Nephron (organoid): ENCODE data around the gene CAMTA1.
"Not testable (repeated sequence)": the region's sequence is repeated elsewhere in the genome, so short reads cannot be mapped to it uniquely, and the experiment has no call there.

Source experiments
- H3K27ac Mint-ChIP-seq, 3 experiments: 2 replicates each; pipeline ENCODE4 v1.8.0; 2020; ENCODE audit warnings: mixed read lengths in 3 of 3, mild to moderate bottlenecking in 2 of 3, moderate library complexity in 1 of 3
- H3K27me3 Mint-ChIP-seq: 2 replicates; pipeline ENCODE4 v1.8.0; 2021; ENCODE audit warnings: low read depth, mild to moderate bottlenecking, moderate library complexity, mixed read lengths
- H3K36me3 Mint-ChIP-seq: 2 replicates; pipeline ENCODE4 v1.8.0; 2020; ENCODE audit warnings: low read depth, mixed read lengths
- H3K4me1 Mint-ChIP-seq: 2 replicates; pipeline ENCODE4 v1.8.0; 2020; ENCODE audit warnings: mixed read lengths
- H3K4me3 Mint-ChIP-seq, 3 experiments: 2 replicates each; pipeline ENCODE4 v1.8.0; 2020; ENCODE audit warnings: mild to moderate bottlenecking in 3 of 3, mixed read lengths in 3 of 3, moderate library complexity in 2 of 3
- H3K9me3 Mint-ChIP-seq: 2 replicates; pipeline ENCODE4 v1.8.0; 2020; ENCODE audit warnings: mixed read lengths
- CTCF ChIP-seq, 3 experiments: fragments of 200-600 bp; sonication (generic); IDR thresholded peaks; one replicate each; pipeline ENCODE4 v1.5.0; 2021; ENCODE audit warnings: antibody characterized with exemption in 3 of 3; ENCODE audit not compliant: unreplicated experiment in 3 of 3

Gene CAMTA1

GRCh38 chr1:7409278-7409677, 624.0 kb downstream of the CAMTA1 start:
- peaks cover 4% of the 10 kb centered on the region for H3K27me3 Mint-ChIP-seq
- no peaks in the 10 kb centered on the region for H3K36me3 Mint-ChIP-seq
- no peak overlapping the region for H3K27ac Mint-ChIP-seq
- H3K4me3 Mint-ChIP-seq: no peak overlapping the region
- no peak for TF ChIP-seq CTCF (IDR thresholded peaks at IDR 0.05; ENCODE audit: unreplicated experiment in 3 of 3)
- no peaks in the 10 kb centered on the region for H3K9me3 Mint-ChIP-seq
- peaks cover 6% of the 10 kb centered on the region for H3K4me1 Mint-ChIP-seq

- TF ChIP-seq CTCF (IDR thresholded peaks at IDR 0.05; ENCODE audit: unreplicated experiment in 3 of 3): no peak
- no peak overlapping the region for H3K4me3 Mint-ChIP-seq
- H3K9me3 Mint-ChIP-seq: no peaks in the 10 kb centered on the region
- peaks cover 6% of the 10 kb centered on the region for H3K4me1 Mint-ChIP-seq
- H3K27ac Mint-ChIP-seq: no peak overlapping the region
- no peaks in the 10 kb centered on the region for H3K36me3 Mint-ChIP-seq
- H3K27me3 Mint-ChIP-seq: peaks cover 4% of the 10 kb centered on the region
These were observed 624.9 kb downstream of the CAMTA1 start for GRCh38 chr1:7410156-7410555.

GRCh38 chr1:7417618-7418017, 632.4 kb downstream of the CAMTA1 start:
- not testable (repeated sequence) for H3K36me3 Mint-ChIP-seq, H3K27ac Mint-ChIP-seq, H3K4me3 Mint-ChIP-seq, H3K4me1 Mint-ChIP-seq
- Mint-ChIP-seq H3K9me3 (peaks cover 28% of the 10 kb centered on the region), H3K27me3 (peaks cover 11% of the 10 kb centered on the region)

GRCh38 chr1:7418442-7419080, 633.3 kb downstream of the CAMTA1 start:
- H3K27ac Mint-ChIP-seq: no peak overlapping the region
- peaks cover 28% of the 10 kb centered on the region for H3K9me3 Mint-ChIP-seq
- H3K36me3 Mint-ChIP-seq: peaks cover 8% of the 10 kb centered on the region
- H3K4me3 Mint-ChIP-seq: no peak overlapping the region
- peaks cover 7% of the 10 kb centered on the region for H3K4me1 Mint-ChIP-seq
- TF ChIP-seq CTCF (IDR thresholded peaks at IDR 0.05; ENCODE audit: unreplicated experiment in 3 of 3): no peak
- peaks cover 11% of the 10 kb centered on the region for H3K27me3 Mint-ChIP-seq

GRCh38 chr1:7420098-7420445, 634.8 kb downstream of the CAMTA1 start:
- H3K27ac Mint-ChIP-seq: peak overlapping the region in 2 of 3 experiments; percentile 29 to 46
- peaks cover 13% of the 10 kb centered on the region for H3K4me1 Mint-ChIP-seq
- H3K27me3 Mint-ChIP-seq: peaks cover 15% of the 10 kb centered on the region
- no peak overlapping the region for H3K4me3 Mint-ChIP-seq
- H3K9me3 Mint-ChIP-seq: peaks cover 28% of the 10 kb centered on the region
- peaks cover 8% of the 10 kb centered on the region for H3K36me3 Mint-ChIP-seq
- TF ChIP-seq CTCF (IDR thresholded peaks at IDR 0.05; ENCODE audit: unreplicated experiment in 3 of 3): no peak

GRCh38 chr1:7420470-7421100, 635.3 kb downstream of the CAMTA1 start:
- Mint-ChIP-seq H3K4me1 (peaks cover 13% of the 10 kb centered on the region), H3K4me3 (no peak overlapping the region)
- no peak for TF ChIP-seq CTCF (IDR thresholded peaks at IDR 0.05; ENCODE audit: unreplicated experiment in 3 of 3)

More at GRCh38 chr1:7420470-7421100, 635.3 kb downstream of the CAMTA1 start:
- Mint-ChIP-seq H3K36me3 (peaks cover 8% of the 10 kb centered on the region), H3K9me3 (peaks cover 28% of the 10 kb centered on the region), H3K27ac (peak overlapping the region in 2 of 3 experiments; percentile 29 to 46), H3K27me3 (peaks cover 15% of the 10 kb centered on the region)
